Fibroblast of lung (primary cell): ENCODE results near the gene MYLK.

Source experiments
- CTCF ChIP-seq, 2 donors: IDR thresholded peaks in 1 of 2; conservative IDR thresholded peaks in 1 of 2; 1 replicate in 1 of 2; 2 replicates in 1 of 2; pipeline ENCODE4 v1.5.1; 2011 to 2012; ENCODE audit warnings: low read length in 2 of 2, control low read depth in 1 of 2, inconsistent platforms in 1 of 2, low read depth in 1 of 2, mild to moderate bottlenecking in 1 of 2
- EZH2 ChIP-seq: IDR thresholded peaks from 2 replicates; pipeline ENCODE4 v1.5.1; 2012; ENCODE audit warnings: low read length, control low read depth, mild to moderate bottlenecking; ENCODE audit errors: missing control alignments

DNA sequence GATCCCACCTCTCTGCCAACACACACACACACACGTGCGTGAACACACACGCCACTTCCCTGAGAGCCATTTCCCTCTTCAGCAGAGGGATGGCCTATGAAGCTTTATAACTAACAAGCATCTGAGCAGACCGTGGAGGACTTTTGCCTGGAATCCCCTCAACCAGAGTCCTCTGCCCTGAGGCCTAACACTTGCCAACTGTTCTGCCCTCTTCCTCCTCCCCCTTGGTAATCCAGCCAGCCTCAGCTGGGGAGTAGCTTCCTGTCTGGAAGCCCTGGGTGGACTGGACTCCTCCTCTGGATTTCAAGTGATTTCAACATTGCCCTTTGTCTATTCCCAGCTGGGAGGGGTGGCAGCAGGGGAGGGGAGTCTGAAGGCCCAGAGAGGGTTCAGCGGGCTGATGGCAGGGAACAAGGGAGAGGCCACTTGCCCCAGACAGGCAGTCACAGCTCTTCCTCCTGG lies 230.9 kb downstream of the MYLK start:
- TF ChIP-seq CTCF (conservative IDR thresholded peaks at IDR 0.05 in 1 of 2, IDR thresholded peaks at IDR 0.05 in 1 of 2; ENCODE audit: low read depth in 1 of 2, low read length in 2 of 2) (no peak), EZH2 (no peak)
